Stimulated activated naive B cell treated with anti-CD40 and anti-IgM and Interleukin-4, amounts not matched to agents 10 μg/mL and 1 μg/mL and 100 μg/mL, for 72 hours (primary cell): ENCODE results near the gene CLEC3B.

Source experiments
- ATAC-seq, 2 donors: fragments of 150-1000 bp; cut with Tn5 transposase; replicated peaks; 2 replicates each; pipeline ENCODE4 v1.10.0; 2021; ENCODE audit warnings: moderate library complexity in 1 of 2
- DNase-seq: peaks from one replicate; pipeline ENCODE4 v3.0.0; 2021
- H3K27ac Mint-ChIP-seq: one replicate; pipeline ENCODE4 v1.8.0; 2022; ENCODE audit warnings: mild to moderate bottlenecking, mixed read lengths
- H3K27me3 Mint-ChIP-seq, 2 donors: one replicate each; pipeline ENCODE4 v1.8.0; 2022; ENCODE audit warnings: mixed read lengths in 2 of 2
- H3K36me3 Mint-ChIP-seq, 2 donors: one replicate each; pipeline ENCODE4 v1.8.0; 2022; ENCODE audit warnings: mixed read lengths in 2 of 2, mild to moderate bottlenecking in 1 of 2
- H3K4me1 Mint-ChIP-seq, 2 donors: one replicate each; pipeline ENCODE4 v1.8.0; 2022; ENCODE audit warnings: mixed read lengths in 2 of 2, mild to moderate bottlenecking in 1 of 2
- H3K4me3 Mint-ChIP-seq, 2 donors: one replicate each; pipeline ENCODE4 v1.8.0; 2022; ENCODE audit warnings: mild to moderate bottlenecking in 2 of 2, mixed read lengths in 2 of 2, moderate library complexity in 1 of 2
- H3K9me3 Mint-ChIP-seq, 2 donors: one replicate each; pipeline ENCODE4 v1.8.0; 2022; ENCODE audit warnings: mixed read lengths in 2 of 2, mild to moderate bottlenecking in 1 of 2

Gene CLEC3B

DNA sequence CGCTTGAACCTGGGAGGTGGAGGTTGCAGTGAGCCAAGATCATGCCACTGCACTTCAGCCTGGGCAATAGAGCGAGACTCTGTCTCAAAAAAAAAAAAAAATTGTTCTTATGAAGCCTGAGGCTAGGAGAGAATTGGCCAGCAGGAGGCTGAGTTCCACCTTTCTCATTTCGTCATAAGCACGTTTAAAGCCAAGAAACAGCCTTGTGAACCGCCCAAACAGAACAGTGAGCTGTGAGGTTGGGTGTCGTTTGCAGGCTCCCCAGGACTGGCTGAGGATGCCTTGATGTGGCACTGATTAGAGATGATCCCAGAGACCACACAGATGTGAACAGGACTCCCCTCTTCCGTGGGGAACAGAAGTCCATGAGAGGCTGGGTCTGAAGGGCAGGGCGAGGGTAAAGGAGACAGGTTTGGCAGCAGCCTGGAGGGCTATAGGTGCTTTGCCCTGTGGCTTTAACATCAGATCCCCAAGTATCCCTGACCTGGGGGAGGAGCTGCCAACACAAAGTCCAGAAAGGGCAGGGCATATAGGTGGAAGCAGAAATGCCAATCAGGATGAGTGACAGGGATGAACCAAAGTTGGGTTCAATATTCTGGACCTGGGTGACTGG is 52.9 kb downstream of the CLEC3B start:
- DNase-seq (no peak), ATAC-seq (no peak)
- no peak overlapping the region for H3K27ac Mint-ChIP-seq

DNA sequence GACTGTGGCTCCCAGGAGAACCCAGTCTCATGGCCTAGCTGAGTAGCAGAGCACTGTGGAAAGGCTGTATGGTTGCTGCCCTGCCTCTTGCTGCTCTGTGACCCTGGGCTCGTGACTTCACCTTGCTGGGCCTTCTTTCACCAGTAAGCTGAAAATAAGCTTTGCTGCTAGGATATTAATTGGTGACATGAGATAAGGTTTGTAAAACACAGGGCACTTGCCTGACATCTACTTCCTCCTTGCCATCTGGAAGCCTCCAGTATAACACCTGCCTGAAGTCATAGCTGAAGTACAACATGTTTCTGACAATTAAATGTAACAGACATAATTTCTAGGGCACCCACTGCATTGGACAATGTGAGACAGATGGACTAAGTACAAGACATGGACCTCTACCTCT is 53.6 kb downstream of the CLEC3B start:
- Mint-ChIP-seq H3K27me3 (no peaks in the 10 kb centered on the region), H3K4me3 (no peak overlapping the region), H3K27ac (no peak overlapping the region), H3K36me3 (no peaks in the 10 kb centered on the region), H3K9me3 (peaks cover 3 to 9% of the 10 kb centered on the region in 2 donors), H3K4me1 (no peaks in the 10 kb centered on the region)
- DNase-seq = no peak
- no peak for ATAC-seq

More for the DNA sequence above, 52.9 kb downstream of the CLEC3B start:
- no peaks in the 10 kb centered on the region for H3K36me3 Mint-ChIP-seq
- peaks cover 3 to 9% of the 10 kb centered on the region in 2 donors for H3K9me3 Mint-ChIP-seq
- H3K4me3 Mint-ChIP-seq = no peak overlapping the region
- peaks cover 0 to 3% of the 10 kb centered on the region in 2 donors for H3K27me3 Mint-ChIP-seq
- no peaks in the 10 kb centered on the region for H3K4me1 Mint-ChIP-seq

GRCh38 chr3:45080824-45081223 is 54.7 kb downstream of the CLEC3B start:
- H3K4me1 Mint-ChIP-seq = no peaks in the 10 kb centered on the region
- peaks cover 3 to 9% of the 10 kb centered on the region in 2 donors for H3K9me3 Mint-ChIP-seq
- DNase-seq = no peak
- no peak overlapping the region for H3K4me3 Mint-ChIP-seq
- H3K27ac Mint-ChIP-seq = no peak overlapping the region
- H3K27me3 Mint-ChIP-seq = no peaks in the 10 kb centered on the region
- ATAC-seq = no peak
- H3K36me3 Mint-ChIP-seq = no peaks in the 10 kb centered on the region

DNA sequence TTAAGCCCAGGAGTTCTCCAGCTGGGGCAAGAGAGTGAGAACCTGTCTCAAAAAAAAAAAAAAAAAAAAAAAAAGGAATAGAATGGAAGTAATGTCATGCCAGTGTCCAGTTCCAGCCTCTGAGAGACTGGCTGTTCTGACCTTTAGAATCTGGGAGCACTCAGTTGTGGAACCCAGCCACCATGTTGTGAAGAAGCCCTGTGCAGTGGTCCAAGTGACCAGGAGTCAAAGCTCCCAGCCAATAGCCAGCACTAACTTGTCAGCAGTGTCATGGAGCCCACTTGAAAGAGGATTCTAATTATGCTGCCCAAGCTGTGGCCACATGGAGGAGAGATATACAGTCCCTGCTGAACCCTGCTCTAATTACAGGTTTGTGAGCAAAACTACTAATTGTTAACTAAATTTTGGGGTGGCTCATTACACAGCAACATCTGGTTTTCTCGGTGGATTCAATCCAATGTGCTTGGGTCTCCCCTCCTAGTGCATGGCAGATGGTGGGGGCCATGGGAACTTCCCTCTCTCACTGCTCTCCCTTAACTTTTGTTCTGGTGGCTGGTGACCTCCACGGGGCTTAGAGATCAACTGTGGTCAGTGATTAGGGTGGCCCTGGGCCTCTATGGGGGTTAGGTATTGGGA is 55.5 kb downstream of the CLEC3B start:
- H3K4me1 Mint-ChIP-seq = no peaks in the 10 kb centered on the region
- no peak overlapping the region for H3K4me3 Mint-ChIP-seq
- no peak for DNase-seq
- no peak overlapping the region for H3K27ac Mint-ChIP-seq
- peaks cover 3 to 8% of the 10 kb centered on the region in 2 donors for H3K9me3 Mint-ChIP-seq
- H3K27me3 Mint-ChIP-seq = no peaks in the 10 kb centered on the region
- ATAC-seq = no peak
- no peaks in the 10 kb centered on the region for H3K36me3 Mint-ChIP-seq

- ATAC-seq (no peak), DNase-seq (no peak)
- Mint-ChIP-seq H3K36me3 (no peaks in the 10 kb centered on the region), H3K27me3 (no peaks in the 10 kb centered on the region), H3K9me3 (peaks cover 3 to 4% of the 10 kb centered on the region in 2 donors), H3K4me1 (no peaks in the 10 kb centered on the region), H3K4me3 (no peak overlapping the region), H3K27ac (no peak overlapping the region)
Measured at GRCh38 chr3:45082142-45082538, 56.0 kb downstream of the CLEC3B start.

- no peaks in the 10 kb centered on the region for H3K27me3 Mint-ChIP-seq
- no peak overlapping the region for H3K27ac Mint-ChIP-seq
- H3K36me3 Mint-ChIP-seq = no peaks in the 10 kb centered on the region
- no peak for ATAC-seq
- no peaks in the 10 kb centered on the region for H3K4me1 Mint-ChIP-seq
- no peak overlapping the region for H3K4me3 Mint-ChIP-seq
- DNase-seq = no peak
- peaks cover 3 to 4% of the 10 kb centered on the region in 2 donors for H3K9me3 Mint-ChIP-seq
Measured at GRCh38 chr3:45083023-45083422, 56.9 kb downstream of the CLEC3B start.

DNA sequence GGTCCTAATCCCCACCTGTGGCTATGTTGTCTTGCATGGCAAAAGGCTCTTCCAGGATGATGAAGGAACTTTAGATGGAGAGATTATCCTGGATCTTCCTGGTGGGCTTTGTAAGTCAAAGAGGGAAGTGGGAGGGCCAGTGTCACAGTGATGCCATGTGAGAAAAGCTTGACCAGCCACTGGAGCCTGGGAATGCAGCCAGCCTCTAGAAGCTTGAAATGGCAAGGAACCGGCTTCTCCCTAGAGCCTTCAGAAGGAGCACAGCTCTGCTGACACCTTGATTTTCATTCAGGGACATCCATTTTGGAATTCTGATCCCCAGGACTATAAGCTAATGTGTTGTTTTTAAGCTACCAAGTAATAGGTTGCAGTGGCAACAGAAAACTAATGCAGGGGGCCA is 58.3 kb downstream of the CLEC3B start:
- H3K27ac Mint-ChIP-seq = no peak overlapping the region

DNA sequence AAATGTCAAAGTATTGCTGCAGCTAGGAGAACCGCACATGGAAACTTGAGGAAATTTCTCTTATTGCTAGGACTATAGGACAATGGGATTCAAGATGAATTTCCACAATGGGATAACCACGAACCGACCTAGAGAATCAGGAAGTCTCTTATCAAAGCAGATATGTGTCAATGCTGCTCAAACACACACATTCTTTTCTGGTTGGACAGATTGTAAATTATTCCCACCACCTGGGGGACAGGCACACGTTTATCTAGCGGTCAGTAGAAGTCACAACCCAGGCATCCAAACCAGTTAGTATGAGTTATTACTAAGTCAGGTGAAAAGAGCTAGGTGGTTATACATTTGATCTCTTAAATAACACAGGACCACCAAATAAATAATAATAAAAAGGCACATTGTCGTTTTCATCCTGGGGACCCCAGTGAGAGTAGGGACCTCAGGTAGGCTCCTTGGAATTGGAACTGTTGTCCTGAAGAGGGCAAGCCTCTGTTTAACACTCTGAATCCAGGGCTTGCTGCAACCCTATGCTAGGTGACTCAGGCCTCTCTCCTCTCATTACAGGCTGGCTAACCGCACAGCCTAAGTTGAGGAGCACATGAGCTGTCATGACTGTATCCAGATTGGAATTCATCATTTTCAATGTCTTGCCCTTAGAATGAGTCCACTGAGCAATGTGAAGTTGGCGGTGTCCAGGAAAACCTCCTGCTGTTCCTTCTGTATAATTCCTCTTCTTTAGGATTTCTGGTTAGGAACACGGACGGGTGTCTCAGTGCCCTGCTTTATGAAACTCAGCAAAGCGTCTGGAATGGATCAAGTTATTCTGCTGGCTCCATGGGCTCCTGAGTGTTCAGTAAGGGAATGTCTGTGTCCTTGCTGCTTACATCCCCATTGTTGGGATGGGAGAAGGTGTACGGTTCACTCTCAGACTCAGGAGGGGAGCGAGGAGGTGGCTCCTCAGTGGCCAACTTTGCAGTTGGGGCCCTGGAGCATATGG is 59.0 kb downstream of the CLEC3B start:
- peaks cover 3% of the 10 kb centered on the region in 2 donors for H3K9me3 Mint-ChIP-seq
- no peak overlapping the region for H3K27ac Mint-ChIP-seq
- H3K36me3 Mint-ChIP-seq = no peaks in the 10 kb centered on the region
- no peak for DNase-seq
- no peak overlapping the region for H3K4me3 Mint-ChIP-seq
- H3K4me1 Mint-ChIP-seq = no peaks in the 10 kb centered on the region
- ATAC-seq = no peak
- no peaks in the 10 kb centered on the region for H3K27me3 Mint-ChIP-seq

More for the DNA sequence above, 58.3 kb downstream of the CLEC3B start:
- H3K27me3 Mint-ChIP-seq = no peaks in the 10 kb centered on the region
- no peak for DNase-seq
- no peak overlapping the region for H3K4me3 Mint-ChIP-seq
- no peak for ATAC-seq
- H3K4me1 Mint-ChIP-seq = no peaks in the 10 kb centered on the region
- no peaks in the 10 kb centered on the region for H3K36me3 Mint-ChIP-seq
- H3K9me3 Mint-ChIP-seq = peaks cover 3 to 4% of the 10 kb centered on the region in 2 donors
